PC-9 (cell line): ENCODE measurements around the gene SMARCC2. TPM values are rescaled to one million over a fixed set of nuclear protein-coding genes. Genes with fewer than 3 reads are reported as not detected.
A peak's percentile ranks its signal among the peaks of the same experiment; 100 is the strongest.

ENCODE experiments used
- BruUV-seq: library from RNA; stranded (reverse); fragments of 400-500 nt; replicated peaks from 2 replicates; lab custom pipeline; 2021; lab: Mats Ljungman, UMichigan
- CTCF ChIA-PET: fragments of 300-600 bp; sonication (Branson Sonifier 250); formaldehyde crosslinking; loops from one replicate; lab custom pipeline; 2022; ENCODE audit warnings: antibody characterized with exemption; lab: Charles Lee
- POLR2A ChIA-PET: fragments of 300-600 bp; sonication (Branson Sonifier 250); formaldehyde crosslinking; loops from one replicate; lab custom pipeline; 2022; ENCODE audit warnings: antibody characterized with exemption; ENCODE audit not compliant: unreplicated experiment; lab: Charles Lee
- DNase-seq, 2 experiments: peaks; one replicate each; pipeline versions ENCODE4 v3.0.0 to v3.0.0-alpha.2; 2015 to 2022; ENCODE audit warnings: mixed read lengths in 1 of 2
- H2AFZ ChIP-seq: fragments of 200-600 bp; sonication (generic); 2 replicates; pipeline ENCODE4 v1.8.1; 2017; ENCODE audit warnings: antibody characterized with exemption
- H3F3A ChIP-seq: fragments of 200-600 bp; sonication (generic); 2 replicates; pipeline ENCODE4 v1.8.1; 2017; ENCODE audit warnings: antibody characterized with exemption, mild to moderate bottlenecking, low read depth; ENCODE audit not compliant: insufficient read depth
- H3K27ac ChIP-seq: fragments of 200-600 bp; sonication (generic); 2 replicates; pipeline ENCODE4 v1.6.1; 2016; ENCODE audit warnings: mixed run types
- H3K27me3 ChIP-seq: fragments of 200-600 bp; sonication (generic); 2 replicates; pipeline ENCODE4 v1.6.1; 2016; ENCODE audit warnings: low read depth, mixed run types; ENCODE audit not compliant: insufficient read depth
- H3K36me3 ChIP-seq: fragments of 200-600 bp; sonication (generic); 2 replicates; pipeline ENCODE4 v1.6.1; 2016; ENCODE audit warnings: low read depth, mixed run types
- H3K4me1 ChIP-seq: fragments of 200-600 bp; sonication (generic); replicated peaks from 2 replicates; pipeline ENCODE4 v1.6.1; 2016; ENCODE audit warnings: mixed run types; ENCODE audit not compliant: insufficient read depth
- H3K4me2 ChIP-seq: fragments of 200-600 bp; sonication (generic); 2 replicates; pipeline ENCODE4 v1.6.1; 2017; ENCODE audit warnings: mixed run types
- H3K4me3 ChIP-seq: fragments of 200-600 bp; sonication (generic); 2 replicates; pipeline ENCODE4 v1.6.1; 2016; ENCODE audit warnings: mixed run types
- H3K79me2 ChIP-seq: fragments of 200-600 bp; sonication (generic); 2 replicates; pipeline ENCODE4 v1.6.1; 2017; ENCODE audit warnings: low read depth, mixed run types
- H3K9me2 ChIP-seq: fragments of 200-600 bp; sonication (generic); 2 replicates; pipeline ENCODE4 v1.8.1; 2017; ENCODE audit warnings: mild to moderate bottlenecking; ENCODE audit not compliant: insufficient read depth
- H3K9me3 ChIP-seq: fragments of 200-600 bp; sonication (generic); 2 replicates; pipeline ENCODE4 v1.8.1; 2016; ENCODE audit warnings: low read depth; ENCODE audit not compliant: insufficient read depth
- H4K20me1 ChIP-seq: fragments of 200-600 bp; sonication (generic); 2 replicates; pipeline ENCODE4 v1.8.1; 2017; ENCODE audit not compliant: insufficient read depth
- CTCF ChIP-seq: fragments of 200-600 bp; sonication (generic); conservative IDR thresholded peaks from 2 replicates; pipeline ENCODE4 v1.6.1; 2017; ENCODE audit warnings: mixed run types, antibody characterized with exemption, mild to moderate bottlenecking, moderate library complexity
- EZH2 ChIP-seq: fragments of 200-600 bp; sonication (generic); IDR thresholded peaks from 2 replicates; pipeline ENCODE4 v1.8.0; 2017; ENCODE audit warnings: antibody characterized with exemption, low read depth
- intact Hi-C: fragments of 100-400 bp; cut with micrococcal nuclease; formaldehyde crosslinking; loops from one replicate; pipeline ENCODE4 v1.10.0; 2022; ENCODE audit not compliant: unreplicated experiment
- total RNA-seq: library from RNA; stranded (reverse); gene quantifications from 2 replicates; pipeline ENCODE4 v1.2.3, GENCODE V29; 2021

The SMARCC2 gene
- total RNA-seq, 1 experiment from 2014 or later = 86.4 TPM

GRCh38 chr12:56222531-56222895 is 33.2 kb upstream of the SMARCC2 start:
- H3F3A ChIP-seq = peaks cover 30% of the 10 kb centered on the region; the same call in 1 of the 2 replicates
- H3K27me3 ChIP-seq = no peaks in the 10 kb centered on the region
- no peaks in the 10 kb centered on the region for H3K9me3 ChIP-seq
- H4K20me1 ChIP-seq = no peaks in the 10 kb centered on the region
- H3K4me3 ChIP-seq = peak overlapping the region; percentile 88
- H3K9me2 ChIP-seq = no peaks in the 10 kb centered on the region
- H2AFZ ChIP-seq = peak overlapping the region; percentile 89
- BruUV-seq = no TSS peak
- no peak for TF ChIP-seq EZH2
- no peak; the same call in 1 of the 2 replicates for TF ChIP-seq CTCF
- peak overlapping the region; percentile 64 for H3K27ac ChIP-seq
- peak overlapping the region; percentile 77 for H3K4me2 ChIP-seq
- peaks cover 27% of the 10 kb centered on the region for H3K4me1 ChIP-seq
- intact Hi-C loops = loop anchor here (1.0 to 5.0 kb wide), 3 partner anchors 44 to 180 kb away; partner anchors contain the start of genes COQ10A, CS and RPS26
- no peaks in the 10 kb centered on the region for H3K36me3 ChIP-seq
- CTCF ChIA-PET = interaction anchor here (0.6 to 2.0 kb wide), 10 partner anchors 9 to 250 kb away, joined by 3 to 14 read pairs (median 3); partner anchors contain the start of genes ESYT1 and SMARCC2
- POLR2A ChIA-PET = interaction anchor here (0.6 kb wide), 3 partner anchors 19 to 215 kb away, joined by 3 to 15 read pairs (median 10); no protein-coding TSS in a partner anchor
- H3K79me2 ChIP-seq = peaks cover 22% of the 10 kb centered on the region
- DNase-seq = no peak

- CTCF ChIA-PET = interaction anchor here (0.5 to 2.0 kb wide), 15 partner anchors 10 to 415 kb away, joined by 3 to 14 read pairs (median 3); partner anchors contain the start of genes ESYT1, RBMS2, SMARCC2 and STAT2
- Histone ChIP-seq H3K4me2 (peak within 1 kb of the TSS; percentile 87), H3K9me2 (no peaks in the 10 kb centered on the region), H3K27ac (peak within 1 kb of the TSS; percentile 64), H3K79me2 (peaks cover 24% of the 10 kb centered on the region), H3K36me3 (no peaks in the 10 kb centered on the region), H2AFZ (peak within 1 kb of the TSS; percentile 89), H3K27me3 (no peaks in the 10 kb centered on the region), H3F3A (peaks cover 27% of the 10 kb centered on the region; the same call in 1 of the 2 replicates), H3K4me3 (peak within 1 kb of the TSS; percentile 88), H3K9me3 (no peaks in the 10 kb centered on the region), H3K4me1 (peaks cover 27% of the 10 kb centered on the region), H4K20me1 (no peaks in the 10 kb centered on the region)
- intact Hi-C loops = loop anchor here (1.0 to 5.0 kb wide), 4 partner anchors 25 to 180 kb away; partner anchors contain the start of genes COQ10A, CS and RPS26
- TSS peak; percentile 85 for BruUV-seq
- TF ChIP-seq EZH2 = no peak
- TF ChIP-seq CTCF = no peak; the same call in 1 of the 2 replicates
- peak; percentile 91 to 97 for DNase-seq
- POLR2A ChIA-PET = interaction anchor here (0.5 to 1.0 kb wide), 23 partner anchors 16 to 415 kb away, joined by 3 to 15 read pairs (median 3); partner anchors contain the start of genes ESYT1, ORMDL2, SMARCC2 and STAT2
Measured at GRCh38 chr12:56221757-56222530, 32.7 kb upstream of the SMARCC2 start, which contains the start of gene RNF41. RNF41 (minus strand) TSS chr12:56221922; CDS start chr12:56214047, 7,875 bp downstream.

GRCh38 chr12:56221232-56221756 is 32.0 kb upstream of the SMARCC2 start:
- TF ChIP-seq CTCF (no peak), EZH2 (no peak)
- H3K79me2 ChIP-seq = peaks cover 24% of the 10 kb centered on the region
- peaks cover 27% of the 10 kb centered on the region for H3K4me1 ChIP-seq
- ChIA-PET CTCF (interaction anchor here (0.5 to 2.0 kb wide), 14 partner anchors 24 to 947 kb away, joined by 3 to 14 read pairs (median 3); partner anchors contain the start of genes ESYT1, RBMS2, SMARCC2 and STAT2), POLR2A (interaction anchor here (0.5 to 1.0 kb wide), 12 partner anchors 19 to 415 kb away, joined by 3 to 23 read pairs (median 4); partner anchors contain the start of genes ORMDL2, SMARCC2 and STAT2)
- no peaks in the 10 kb centered on the region for H3K9me3 ChIP-seq
- H3K36me3 ChIP-seq = no peaks in the 10 kb centered on the region
- H3K4me3 ChIP-seq = peak overlapping the region; percentile 88
- peak overlapping the region; percentile 64 for H3K27ac ChIP-seq
- intact Hi-C loops = loop anchor here (1.0 to 5.0 kb wide), 2 partner anchors 24 to 179 kb away; partner anchors contain the start of gene RPS26
- peaks cover 27% of the 10 kb centered on the region; the same call in 1 of the 2 replicates for H3F3A ChIP-seq
- H3K4me2 ChIP-seq = peak overlapping the region; percentile 87
- no TSS peak for BruUV-seq
- DNase-seq = peak in 1 of 2 experiments; percentile 59
- no peaks in the 10 kb centered on the region for H3K27me3 ChIP-seq
- peak overlapping the region; percentile 82 for H2AFZ ChIP-seq
- H3K9me2 ChIP-seq = no peaks in the 10 kb centered on the region
- no peaks in the 10 kb centered on the region for H4K20me1 ChIP-seq
